ENCODE results near the gene PSMF1.

GRCh38 chr20:1178103-1178502 lies 59.7 kb downstream of the PSMF1 start:
- TF ChIP-seq, protein P1, sequence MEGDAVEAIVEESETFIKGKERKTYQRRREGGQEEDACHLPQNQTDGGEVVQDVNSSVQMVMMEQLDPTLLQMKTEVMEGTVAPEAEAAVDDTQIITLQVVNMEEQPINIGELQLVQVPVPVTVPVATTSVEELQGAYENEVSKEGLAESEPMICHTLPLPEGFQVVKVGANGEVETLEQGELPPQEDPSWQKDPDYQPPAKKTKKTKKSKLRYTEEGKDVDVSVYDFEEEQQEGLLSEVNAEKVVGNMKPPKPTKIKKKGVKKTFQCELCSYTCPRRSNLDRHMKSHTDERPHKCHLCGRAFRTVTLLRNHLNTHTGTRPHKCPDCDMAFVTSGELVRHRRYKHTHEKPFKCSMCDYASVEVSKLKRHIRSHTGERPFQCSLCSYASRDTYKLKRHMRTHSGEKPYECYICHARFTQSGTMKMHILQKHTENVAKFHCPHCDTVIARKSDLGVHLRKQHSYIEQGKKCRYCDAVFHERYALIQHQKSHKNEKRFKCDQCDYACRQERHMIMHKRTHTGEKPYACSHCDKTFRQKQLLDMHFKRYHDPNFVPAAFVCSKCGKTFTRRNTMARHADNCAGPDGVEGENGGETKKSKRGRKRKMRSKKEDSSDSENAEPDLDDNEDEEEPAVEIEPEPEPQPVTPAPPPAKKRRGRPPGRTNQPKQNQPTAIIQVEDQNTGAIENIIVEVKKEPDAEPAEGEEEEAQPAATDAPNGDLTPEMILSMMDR (conservative IDR thresholded peaks at IDR 0.05; ENCODE audit: low read depth in 2 of 2) = no peak
- no peak for TF ChIP-seq EZH2 (IDR thresholded peaks at IDR 0.05; ENCODE audit: low read depth, unreplicated experiment)
- no peak for TF ChIP-seq ZNF114 (CRISPR knock-in tag; IDR thresholded peaks at IDR 0.05)
- no peak for TF ChIP-seq POLR2AphosphoS5 (IDR thresholded peaks at IDR 0.05; ENCODE audit: low read depth)
- TF ChIP-seq EZH2phosphoT487 (IDR thresholded peaks at IDR 0.05; ENCODE audit: unreplicated experiment) = no peak
- TF ChIP-seq NANOG (IDR thresholded peaks at IDR 0.05; ENCODE audit: borderline replicate concordance) = no peak
- TF ChIP-seq CREB1 (CRISPR knock-in tag; IDR thresholded peaks at IDR 0.05; ENCODE audit: low read depth) = no peak
- no peak for TF ChIP-seq JUNB (IDR thresholded peaks at IDR 0.05; ENCODE audit: unreplicated experiment)
- TF ChIP-seq, protein P2, sequence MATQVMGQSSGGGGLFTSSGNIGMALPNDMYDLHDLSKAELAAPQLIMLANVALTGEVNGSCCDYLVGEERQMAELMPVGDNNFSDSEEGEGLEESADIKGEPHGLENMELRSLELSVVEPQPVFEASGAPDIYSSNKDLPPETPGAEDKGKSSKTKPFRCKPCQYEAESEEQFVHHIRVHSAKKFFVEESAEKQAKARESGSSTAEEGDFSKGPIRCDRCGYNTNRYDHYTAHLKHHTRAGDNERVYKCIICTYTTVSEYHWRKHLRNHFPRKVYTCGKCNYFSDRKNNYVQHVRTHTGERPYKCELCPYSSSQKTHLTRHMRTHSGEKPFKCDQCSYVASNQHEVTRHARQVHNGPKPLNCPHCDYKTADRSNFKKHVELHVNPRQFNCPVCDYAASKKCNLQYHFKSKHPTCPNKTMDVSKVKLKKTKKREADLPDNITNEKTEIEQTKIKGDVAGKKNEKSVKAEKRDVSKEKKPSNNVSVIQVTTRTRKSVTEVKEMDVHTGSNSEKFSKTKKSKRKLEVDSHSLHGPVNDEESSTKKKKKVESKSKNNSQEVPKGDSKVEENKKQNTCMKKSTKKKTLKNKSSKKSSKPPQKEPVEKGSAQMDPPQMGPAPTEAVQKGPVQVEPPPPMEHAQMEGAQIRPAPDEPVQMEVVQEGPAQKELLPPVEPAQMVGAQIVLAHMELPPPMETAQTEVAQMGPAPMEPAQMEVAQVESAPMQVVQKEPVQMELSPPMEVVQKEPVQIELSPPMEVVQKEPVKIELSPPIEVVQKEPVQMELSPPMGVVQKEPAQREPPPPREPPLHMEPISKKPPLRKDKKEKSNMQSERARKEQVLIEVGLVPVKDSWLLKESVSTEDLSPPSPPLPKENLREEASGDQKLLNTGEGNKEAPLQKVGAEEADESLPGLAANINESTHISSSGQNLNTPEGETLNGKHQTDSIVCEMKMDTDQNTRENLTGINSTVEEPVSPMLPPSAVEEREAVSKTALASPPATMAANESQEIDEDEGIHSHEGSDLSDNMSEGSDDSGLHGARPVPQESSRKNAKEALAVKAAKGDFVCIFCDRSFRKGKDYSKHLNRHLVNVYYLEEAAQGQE (IDR thresholded peaks at IDR 0.05; ENCODE audit: unreplicated experiment) = no peak
- TF ChIP-seq, protein P3, sequence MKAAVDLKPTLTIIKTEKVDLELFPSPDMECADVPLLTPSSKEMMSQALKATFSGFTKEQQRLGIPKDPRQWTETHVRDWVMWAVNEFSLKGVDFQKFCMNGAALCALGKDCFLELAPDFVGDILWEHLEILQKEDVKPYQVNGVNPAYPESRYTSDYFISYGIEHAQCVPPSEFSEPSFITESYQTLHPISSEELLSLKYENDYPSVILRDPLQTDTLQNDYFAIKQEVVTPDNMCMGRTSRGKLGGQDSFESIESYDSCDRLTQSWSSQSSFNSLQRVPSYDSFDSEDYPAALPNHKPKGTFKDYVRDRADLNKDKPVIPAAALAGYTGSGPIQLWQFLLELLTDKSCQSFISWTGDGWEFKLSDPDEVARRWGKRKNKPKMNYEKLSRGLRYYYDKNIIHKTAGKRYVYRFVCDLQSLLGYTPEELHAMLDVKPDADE (IDR thresholded peaks at IDR 0.05) = no peak
